Fibroblast of mammary gland (primary cell): Measurements from ENCODE around the gene KCNT1.

ENCODE experiments used
- DNase-seq: peaks from one replicate; pipeline ENCODE4 v3.0.0-alpha.2; 2010; ENCODE audit warnings: low read depth
- H3K4me3 ChIP-seq: 2 replicates; pipeline ENCODE4 v1.5.1; 2011; ENCODE audit warnings: low read depth, mild to moderate bottlenecking, low read length, moderate library complexity; ENCODE audit not compliant: control insufficient read depth
- CTCF ChIP-seq: conservative IDR thresholded peaks from 2 replicates; pipeline ENCODE4 v1.5.1; 2011; ENCODE audit warnings: low read depth, low read length, inconsistent platforms; ENCODE audit not compliant: control insufficient read depth, insufficient read depth

Gene KCNT1

GRCh38 chr9:135789838-135790291 is 87.9 kb downstream of the KCNT1 start:
- H3K4me3 ChIP-seq = no peak overlapping the region
- no peak for DNase-seq
- no peak for TF ChIP-seq CTCF

- no peak overlapping the region for H3K4me3 ChIP-seq
- no peak for DNase-seq
- no peak for TF ChIP-seq CTCF
These were observed 88.4 kb downstream of the KCNT1 start for GRCh38 chr9:135790356-135790755.

GRCh38 chr9:135790850-135791249 is 88.9 kb downstream of the KCNT1 start:
- no peak overlapping the region for H3K4me3 ChIP-seq
- no peak for TF ChIP-seq CTCF

GRCh38 chr9:135791431-135792267 is 89.7 kb downstream of the KCNT1 start:
- no peak for DNase-seq
- TF ChIP-seq CTCF = no peak
- H3K4me3 ChIP-seq = no peak overlapping the region

More at GRCh38 chr9:135790850-135791249, 88.9 kb downstream of the KCNT1 start:
- DNase-seq = no peak

GRCh38 chr9:135792268-135793128 is 90.5 kb downstream of the KCNT1 start:
- no peak for DNase-seq
- no peak overlapping the region for H3K4me3 ChIP-seq
- TF ChIP-seq CTCF = no peak

GRCh38 chr9:135793221-135794056 is 91.5 kb downstream of the KCNT1 start:
- no peak for DNase-seq
- H3K4me3 ChIP-seq = no peak overlapping the region
- TF ChIP-seq CTCF = no peak
